ENCODE measurements around the gene DEXI.
"Not testable (repeated sequence)": the region's sequence is repeated elsewhere in the genome, so short reads cannot be mapped to it uniquely, and the experiment has no call there.

The DEXI gene

DNA sequence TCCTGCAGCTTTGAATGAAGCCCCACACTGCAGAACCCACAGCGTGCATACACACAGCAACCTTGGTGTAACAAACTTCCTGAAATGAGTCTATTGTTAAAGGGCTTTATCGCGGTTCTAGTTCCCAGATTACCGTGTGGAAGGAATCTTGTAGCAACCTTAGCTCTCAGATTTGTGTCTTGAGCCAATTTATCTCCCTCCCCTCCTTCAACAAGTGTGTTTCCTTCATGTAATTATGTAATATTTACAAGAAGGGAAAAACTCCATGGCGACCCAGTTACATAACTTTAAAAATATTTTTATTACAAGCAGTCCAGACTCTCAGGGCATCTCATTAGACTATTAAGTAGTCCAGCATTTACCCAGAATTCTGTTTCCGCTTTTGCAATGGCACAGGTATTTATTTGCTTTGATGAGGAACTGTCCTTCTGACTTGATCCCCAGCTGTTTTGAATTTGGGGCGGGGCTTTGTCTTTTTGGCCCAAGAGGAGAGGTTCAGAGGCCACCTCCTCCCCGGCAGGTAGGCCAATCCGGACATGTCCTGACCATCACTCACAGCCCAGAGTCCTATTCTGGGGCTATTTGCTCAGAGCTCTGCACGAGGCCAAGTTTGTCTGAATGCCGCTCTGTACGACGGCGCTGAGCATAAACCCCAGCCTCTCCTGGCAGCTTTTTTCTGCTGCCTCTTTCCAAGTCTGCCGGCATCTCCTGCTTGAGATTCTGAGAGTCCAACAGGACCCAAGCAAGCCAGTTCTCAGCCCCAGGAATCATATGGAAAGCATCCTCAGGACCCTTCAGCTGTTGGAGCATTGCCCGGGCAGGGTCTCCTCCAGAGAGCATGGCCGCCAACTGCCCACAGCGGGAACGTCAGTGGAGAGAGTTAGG lies 37.7 kb upstream of the DEXI start:
- peaks cover 21% of the 10 kb centered on the region for H3K4me1 ChIP-seq (ENCODE audit: control insufficient read depth, insufficient read depth, low read length)
- peak overlapping the region; percentile 78 for H3K27ac ChIP-seq (ENCODE audit: low read depth, low read length)
- H3K4me3 ChIP-seq (ENCODE audit: low read length): no peak overlapping the region
- no peak overlapping the region for H3K9ac ChIP-seq (ENCODE audit: low read length)
- peaks cover 3% of the 10 kb centered on the region for H3K36me3 ChIP-seq (ENCODE audit: control insufficient read depth, insufficient read depth, low read length)
- H3K27me3 ChIP-seq (ENCODE audit: control insufficient read depth, insufficient read depth, low read length): no peaks in the 10 kb centered on the region

- H3K9ac ChIP-seq (ENCODE audit: low read length): no peak overlapping the region
- H3K4me1 ChIP-seq (ENCODE audit: control insufficient read depth, insufficient read depth, low read length): peaks cover 21% of the 10 kb centered on the region
- no peak overlapping the region for H3K4me3 ChIP-seq (ENCODE audit: low read length)
- no peaks in the 10 kb centered on the region for H3K27me3 ChIP-seq (ENCODE audit: control insufficient read depth, insufficient read depth, low read length)
- H3K27ac ChIP-seq (ENCODE audit: low read depth, low read length): peak overlapping the region; percentile 55
- peaks cover 6% of the 10 kb centered on the region for H3K36me3 ChIP-seq (ENCODE audit: control insufficient read depth, insufficient read depth, low read length)
Measured at GRCh38 chr16:10978871-10979446, 36.7 kb upstream of the DEXI start.

DNA sequence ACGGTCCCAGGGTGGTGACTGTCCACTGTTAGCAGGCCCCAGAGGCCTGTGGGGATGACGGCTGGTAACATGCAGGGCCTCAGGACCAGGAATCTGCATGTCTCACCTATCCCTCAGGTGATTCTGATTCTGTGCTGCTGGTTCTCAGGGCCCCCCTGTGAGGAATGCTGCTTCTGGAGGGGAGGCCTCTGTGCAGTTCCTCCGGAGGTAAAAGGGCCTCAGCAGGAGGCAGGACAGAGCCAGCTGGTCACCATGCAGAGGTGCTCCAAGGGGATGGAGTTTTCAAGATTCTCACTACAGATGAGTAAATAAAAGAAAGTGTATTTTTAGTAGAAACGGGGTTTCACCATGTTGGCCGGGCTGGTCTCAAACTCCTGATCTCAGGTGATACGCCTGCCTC lies 35.9 kb upstream of the DEXI start:
- Histone ChIP-seq H3K4me3 (ENCODE audit: low read length) (no peak overlapping the region), H3K36me3 (ENCODE audit: control insufficient read depth, insufficient read depth, low read length) (peaks cover 10% of the 10 kb centered on the region), H3K27me3 (ENCODE audit: control insufficient read depth, insufficient read depth, low read length) (no peaks in the 10 kb centered on the region), H3K27ac (ENCODE audit: low read depth, low read length) (no peak overlapping the region), H3K9ac (ENCODE audit: low read length) (no peak overlapping the region), H3K4me1 (ENCODE audit: control insufficient read depth, insufficient read depth, low read length) (peaks cover 21% of the 10 kb centered on the region)

DNA sequence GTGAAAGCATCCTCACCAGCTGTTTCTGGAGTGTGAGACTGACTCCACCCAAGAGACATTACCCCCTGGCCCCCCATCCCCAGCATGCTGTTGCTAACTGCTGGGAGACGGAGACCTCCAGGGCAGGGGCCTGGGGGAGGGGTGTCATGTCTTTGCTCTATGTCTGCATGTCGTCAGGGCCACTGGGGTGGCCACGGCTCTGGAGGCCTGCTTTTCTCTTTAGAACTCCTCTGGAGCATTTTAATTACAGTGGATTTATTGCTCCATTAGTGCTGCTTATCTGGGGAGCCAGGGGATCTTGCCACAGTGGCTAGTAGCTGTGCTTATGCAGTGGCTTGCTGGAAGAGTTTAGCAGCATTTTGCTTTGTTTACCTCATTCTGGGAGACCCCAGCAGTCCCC lies 34.4 kb upstream of the DEXI start:
- H3K27me3 ChIP-seq (ENCODE audit: control insufficient read depth, insufficient read depth, low read length): no peaks in the 10 kb centered on the region
- H3K4me3 ChIP-seq (ENCODE audit: low read length): no peak overlapping the region
- peaks cover 23% of the 10 kb centered on the region for H3K4me1 ChIP-seq (ENCODE audit: control insufficient read depth, insufficient read depth, low read length)
- H3K36me3 ChIP-seq (ENCODE audit: control insufficient read depth, insufficient read depth, low read length): peaks cover 12% of the 10 kb centered on the region
- no peak overlapping the region for H3K9ac ChIP-seq (ENCODE audit: low read length)
- no peak overlapping the region for H3K27ac ChIP-seq (ENCODE audit: low read depth, low read length)

DNA sequence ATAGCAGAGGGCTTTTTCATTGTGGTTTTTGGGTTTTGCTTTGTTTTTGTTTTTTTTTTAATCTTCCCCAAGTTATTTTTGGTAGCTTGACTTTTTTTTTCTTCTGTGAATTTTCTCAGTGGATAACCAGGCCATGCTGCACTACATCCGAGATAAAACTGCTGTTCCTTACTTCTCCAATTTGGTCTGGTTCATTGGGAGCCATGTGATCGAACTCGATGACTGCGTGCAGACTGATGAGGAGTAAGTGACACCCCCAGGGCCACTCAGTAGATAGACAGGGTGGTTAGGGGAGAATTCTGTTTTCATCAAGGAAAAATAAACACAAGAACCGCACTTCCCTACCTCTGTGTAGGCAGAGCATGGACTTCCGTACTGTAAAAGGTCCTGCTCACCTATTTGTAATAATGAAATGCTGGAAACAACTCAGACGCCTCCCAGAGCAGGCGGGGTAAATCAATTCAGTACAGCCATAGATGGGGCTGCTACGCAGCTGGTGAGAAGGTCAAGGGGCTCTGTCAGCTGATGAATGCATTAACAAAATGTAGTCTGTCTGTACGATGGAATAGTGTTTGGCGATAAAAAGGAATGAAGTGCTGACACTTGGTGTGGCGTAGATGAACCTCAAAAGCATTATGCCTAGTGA lies 30.7 kb upstream of the DEXI start:
- Histone ChIP-seq H3K36me3 (ENCODE audit: control insufficient read depth, insufficient read depth, low read length) (peaks cover 14% of the 10 kb centered on the region), H3K27ac (ENCODE audit: low read depth, low read length) (no peak overlapping the region)

GRCh38 chr16:10972108-10972818 lies 30.0 kb upstream of the DEXI start:
- Histone ChIP-seq H3K27me3 (ENCODE audit: control insufficient read depth, insufficient read depth, low read length) (no peaks in the 10 kb centered on the region), H3K4me3 (ENCODE audit: low read length) (no peak overlapping the region), H3K27ac (ENCODE audit: low read depth, low read length) (no peak overlapping the region), H3K36me3 (ENCODE audit: control insufficient read depth, insufficient read depth, low read length) (peaks cover 12% of the 10 kb centered on the region), H3K4me1 (ENCODE audit: control insufficient read depth, insufficient read depth, low read length) (peaks cover 2% of the 10 kb centered on the region), H3K9ac (ENCODE audit: low read length) (no peak overlapping the region)

More for the DNA sequence above, 30.7 kb upstream of the DEXI start:
- no peak overlapping the region for H3K4me3 ChIP-seq (ENCODE audit: low read length)
- H3K4me1 ChIP-seq (ENCODE audit: control insufficient read depth, insufficient read depth, low read length): peaks cover 2% of the 10 kb centered on the region
- H3K9ac ChIP-seq (ENCODE audit: low read length): no peak overlapping the region
- no peaks in the 10 kb centered on the region for H3K27me3 ChIP-seq (ENCODE audit: control insufficient read depth, insufficient read depth, low read length)

GRCh38 chr16:10971560-10971961 lies 29.3 kb upstream of the DEXI start:
- Histone ChIP-seq H3K36me3 (ENCODE audit: control insufficient read depth, insufficient read depth, low read length) (peaks cover 12% of the 10 kb centered on the region), H3K27ac (ENCODE audit: low read depth, low read length) (no peak overlapping the region), H3K4me1 (ENCODE audit: control insufficient read depth, insufficient read depth, low read length) (peaks cover 2% of the 10 kb centered on the region), H3K9ac (ENCODE audit: low read length) (no peak overlapping the region), H3K4me3 (ENCODE audit: low read length) (no peak overlapping the region), H3K27me3 (ENCODE audit: control insufficient read depth, insufficient read depth, low read length) (no peaks in the 10 kb centered on the region)

GRCh38 chr16:10970065-10970464 lies 27.8 kb upstream of the DEXI start:
- no peak overlapping the region for H3K27ac ChIP-seq (ENCODE audit: low read depth, low read length)
- H3K36me3 ChIP-seq (ENCODE audit: control insufficient read depth, insufficient read depth, low read length): peaks cover 12% of the 10 kb centered on the region
- no peak overlapping the region for H3K4me3 ChIP-seq (ENCODE audit: low read length)
- peaks cover 2% of the 10 kb centered on the region for H3K4me1 ChIP-seq (ENCODE audit: control insufficient read depth, insufficient read depth, low read length)
- no peak overlapping the region for H3K9ac ChIP-seq (ENCODE audit: low read length)
- H3K27me3 ChIP-seq (ENCODE audit: control insufficient read depth, insufficient read depth, low read length): no peaks in the 10 kb centered on the region

DNA sequence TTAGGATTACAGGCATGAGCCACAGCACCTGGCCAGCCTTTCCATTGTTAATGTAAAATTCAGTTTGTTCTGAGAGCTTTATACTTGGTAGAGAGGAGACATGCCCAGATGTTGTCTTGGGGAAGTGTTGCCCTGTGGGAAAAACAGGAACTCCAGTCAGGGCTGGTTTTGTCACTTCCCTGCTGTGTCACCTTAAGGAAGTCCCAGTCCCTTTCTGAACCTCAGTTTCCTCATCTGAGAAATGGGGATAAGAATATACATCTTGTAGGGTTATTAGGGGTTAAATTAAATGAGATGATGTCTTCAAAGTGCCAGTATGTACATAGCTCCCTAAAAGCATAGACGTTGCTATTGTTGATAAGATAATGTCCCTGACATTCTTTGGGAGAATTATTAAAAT lies 27.3 kb upstream of the DEXI start:
- H3K27me3 ChIP-seq (ENCODE audit: control insufficient read depth, insufficient read depth, low read length): no peaks in the 10 kb centered on the region
- H3K4me1 ChIP-seq (ENCODE audit: control insufficient read depth, insufficient read depth, low read length): peaks cover 2% of the 10 kb centered on the region
- no peak overlapping the region for H3K27ac ChIP-seq (ENCODE audit: low read depth, low read length)
- no peak overlapping the region for H3K4me3 ChIP-seq (ENCODE audit: low read length)
- no peak overlapping the region for H3K9ac ChIP-seq (ENCODE audit: low read length)
- peaks cover 11% of the 10 kb centered on the region for H3K36me3 ChIP-seq (ENCODE audit: control insufficient read depth, insufficient read depth, low read length)

DNA sequence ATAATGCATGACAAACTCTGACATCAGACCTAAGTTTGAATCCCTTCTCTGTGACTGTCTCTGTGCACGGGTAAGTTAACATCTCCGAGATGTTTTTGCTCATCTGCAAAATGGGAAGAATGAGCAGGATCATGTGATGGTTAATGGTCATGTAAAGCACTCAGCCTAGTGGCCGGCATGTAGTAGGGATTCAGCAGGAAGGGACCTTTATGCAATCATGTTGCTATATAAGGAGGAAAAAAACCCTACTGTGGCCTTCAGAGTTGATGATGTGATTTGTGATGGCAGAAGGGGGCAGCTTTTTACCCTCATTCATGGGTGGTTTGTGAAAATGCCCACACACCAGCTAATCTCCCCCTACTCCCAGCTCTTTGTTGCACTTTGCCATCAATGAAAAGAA lies 26.2 kb upstream of the DEXI start:
- Histone ChIP-seq H3K4me1 (ENCODE audit: control insufficient read depth, insufficient read depth, low read length) (peaks cover 2% of the 10 kb centered on the region), H3K9ac (ENCODE audit: low read length) (no peak overlapping the region), H3K27me3 (ENCODE audit: control insufficient read depth, insufficient read depth, low read length) (no peaks in the 10 kb centered on the region), H3K4me3 (ENCODE audit: low read length) (no peak overlapping the region), H3K36me3 (ENCODE audit: control insufficient read depth, insufficient read depth, low read length) (peaks cover 8% of the 10 kb centered on the region), H3K27ac (ENCODE audit: low read depth, low read length) (no peak overlapping the region)

DNA sequence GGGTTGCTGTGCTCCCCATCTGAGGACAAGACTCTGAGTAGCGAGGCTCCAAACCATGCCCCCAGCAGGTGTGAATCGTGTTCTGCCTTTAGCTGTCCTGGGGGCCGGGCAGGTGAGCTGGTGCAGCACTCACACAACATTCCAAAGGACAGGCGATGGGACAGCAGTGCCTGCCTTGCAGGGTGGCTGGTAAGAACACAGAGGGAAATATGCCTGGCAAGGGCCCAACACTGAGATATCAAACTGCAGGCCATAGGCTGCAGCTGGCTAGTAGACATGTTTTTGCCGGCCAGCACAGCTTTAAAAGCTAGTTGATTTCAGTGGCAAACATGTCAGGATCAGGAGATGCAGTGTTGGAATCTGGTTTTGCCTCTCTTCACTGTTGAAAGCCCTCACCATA lies 25.7 kb upstream of the DEXI start:
- Histone ChIP-seq H3K9ac (ENCODE audit: low read length) (no peak overlapping the region), H3K4me3 (ENCODE audit: low read length) (no peak overlapping the region), H3K4me1 (ENCODE audit: control insufficient read depth, insufficient read depth, low read length) (peaks cover 2% of the 10 kb centered on the region), H3K36me3 (ENCODE audit: control insufficient read depth, insufficient read depth, low read length) (peaks cover 7% of the 10 kb centered on the region), H3K27me3 (ENCODE audit: control insufficient read depth, insufficient read depth, low read length) (no peaks in the 10 kb centered on the region), H3K27ac (ENCODE audit: low read depth, low read length) (no peak overlapping the region)

- H3K4me1 ChIP-seq (ENCODE audit: control insufficient read depth, insufficient read depth, low read length); H3K27me3 ChIP-seq (ENCODE audit: control insufficient read depth, insufficient read depth, low read length); H3K36me3 ChIP-seq (ENCODE audit: control insufficient read depth, insufficient read depth, low read length); H3K9ac ChIP-seq (ENCODE audit: low read length); H3K4me3 ChIP-seq (ENCODE audit: low read length); H3K27ac ChIP-seq (ENCODE audit: low read depth, low read length): not testable (repeated sequence)
Measured at GRCh38 chr16:10966559-10966958, 24.3 kb upstream of the DEXI start.
